Activated naive CD4-positive, alpha-beta T cell treated with anti-CD3 and anti-CD28 coated beads for 36 hours (primary cell): Measurements from ENCODE around the gene NPB. TPM values are rescaled to one million over a fixed set of nuclear protein-coding genes. Genes with fewer than 3 reads are reported as not detected.
"Not testable (repeated sequence)": the region's sequence is repeated elsewhere in the genome, so short reads cannot be mapped to it uniquely, and the experiment has no call there.

Experiments used
- CTCF ChIA-PET: fragments of 350-600 bp; sonication (Branson Sonifier 250); formaldehyde crosslinking; loops from one replicate; lab custom pipeline; 2021; ENCODE audit warnings: antibody characterized with exemption; lab: Charles Lee
- DNase-seq: peaks from one replicate; pipeline ENCODE4 v3.0.0-alpha.2; 2020
- H3K27ac Mint-ChIP-seq: one replicate; pipeline ENCODE4 v1.8.0; 2021; ENCODE audit warnings: mild to moderate bottlenecking, mixed read lengths
- H3K27me3 Mint-ChIP-seq: one replicate; pipeline ENCODE4 v1.8.0; 2021; ENCODE audit warnings: low read depth, mixed read lengths
- H3K36me3 Mint-ChIP-seq: one replicate; pipeline ENCODE4 v1.8.0; 2021; ENCODE audit warnings: low read depth, mixed read lengths
- H3K4me1 Mint-ChIP-seq: one replicate; pipeline ENCODE4 v1.8.0; 2021; ENCODE audit warnings: low read depth, mixed read lengths
- H3K4me3 Mint-ChIP-seq: one replicate; pipeline ENCODE4 v1.8.0; 2021; ENCODE audit warnings: mild to moderate bottlenecking, moderate library complexity, mixed read lengths
- H3K9me3 Mint-ChIP-seq: one replicate; pipeline ENCODE4 v1.8.0; 2021; ENCODE audit warnings: mixed read lengths
- intact Hi-C: fragments of 100-400 bp; cut with micrococcal nuclease; formaldehyde crosslinking; loops from one replicate; pipeline ENCODE4 v1.15.1; 2023
- total RNA-seq, 2 experiments: library from RNA; stranded (reverse); gene quantifications; one replicate each; pipeline ENCODE4 v1.2.3, GENCODE V29; 2021

NPB gene
- total RNA-seq, 2 experiments from 2014 or later, result 0.12 to 0.19 TPM

DNA sequence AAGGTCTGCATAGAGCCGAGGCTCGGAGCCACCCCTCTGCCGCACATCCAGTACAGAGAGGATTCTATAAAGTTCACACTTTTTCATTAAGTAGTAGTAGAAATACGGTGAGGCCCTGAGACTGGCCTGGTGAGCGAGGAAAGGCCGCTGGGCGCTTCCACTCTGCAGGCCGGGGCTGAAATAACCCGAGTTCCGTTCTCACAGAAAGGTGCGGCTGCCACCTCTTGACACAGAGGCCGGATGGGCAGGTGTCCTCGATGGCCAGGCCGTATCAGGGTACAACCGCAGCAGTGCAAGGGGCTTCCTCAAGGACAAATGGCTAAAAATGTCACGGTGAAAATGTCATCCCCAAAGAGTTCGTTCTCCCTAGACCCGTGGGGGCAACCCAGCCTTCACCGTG, 9.9 kb downstream of the NPB start:
- Mint-ChIP-seq H3K4me3 (peak overlapping the region; percentile 45), H3K4me1 (peaks cover 27% of the 10 kb centered on the region), H3K27ac (no peak overlapping the region), H3K27me3 (no peaks in the 10 kb centered on the region), H3K36me3 (peaks cover 14% of the 10 kb centered on the region), H3K9me3 (no peaks in the 10 kb centered on the region)
- DNase-seq, result no peak
- CTCF ChIA-PET, result no interaction called here
- intact Hi-C loops, result loop anchor here (2.0 kb wide), 1 partner anchor 41 kb away; the partner anchor contains the start of gene ARHGDIA

DNA sequence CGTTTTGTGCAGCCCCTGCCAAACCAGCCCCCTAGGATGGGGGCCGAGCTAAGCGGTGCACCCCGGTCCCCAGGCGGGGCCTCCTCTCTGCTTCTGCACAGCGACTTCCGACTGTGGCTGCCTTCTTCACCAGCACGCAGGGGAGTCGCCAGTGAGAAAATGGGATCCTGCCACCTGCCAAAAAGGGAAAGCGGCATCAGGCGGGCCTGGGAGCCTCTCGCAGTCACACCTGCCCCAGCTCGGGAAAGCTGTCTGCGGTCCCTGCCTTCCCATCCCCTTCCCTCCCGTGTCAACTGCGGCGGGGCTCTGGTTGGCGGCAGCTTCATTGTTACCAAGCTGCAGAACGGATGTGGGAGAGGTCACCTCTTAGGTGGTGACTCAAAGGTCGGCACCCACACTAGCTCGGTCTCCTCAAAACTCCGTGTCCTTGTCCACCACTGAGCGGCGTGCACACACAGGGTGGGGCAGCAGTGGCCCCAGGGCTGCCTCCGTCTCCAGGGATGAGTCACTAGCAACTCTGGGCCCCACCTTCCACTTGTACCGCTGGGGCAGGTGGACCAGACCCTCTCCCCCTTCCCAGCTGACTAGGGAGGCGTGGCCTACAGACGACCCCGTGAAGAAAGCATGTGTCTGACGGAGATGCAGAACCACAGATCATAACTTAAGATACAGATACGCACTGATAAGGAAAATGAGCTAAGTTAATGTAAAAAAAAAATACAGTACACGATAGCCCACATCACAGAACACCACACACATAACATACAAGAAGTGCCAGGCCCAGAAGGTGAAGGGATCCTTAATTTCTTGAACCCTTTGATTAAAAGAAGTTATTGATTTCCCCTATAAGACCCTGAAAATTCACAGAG, 10.6 kb downstream of the NPB start:
- CTCF ChIA-PET, result no interaction called here
- Mint-ChIP-seq H3K36me3 (peaks cover 14% of the 10 kb centered on the region), H3K4me1 (peaks cover 32% of the 10 kb centered on the region), H3K4me3 (peak overlapping the region; percentile 24), H3K9me3 (no peaks in the 10 kb centered on the region), H3K27ac (no peak overlapping the region), H3K27me3 (no peaks in the 10 kb centered on the region)
- no peak for DNase-seq
- intact Hi-C loops, result no loop called here

DNA sequence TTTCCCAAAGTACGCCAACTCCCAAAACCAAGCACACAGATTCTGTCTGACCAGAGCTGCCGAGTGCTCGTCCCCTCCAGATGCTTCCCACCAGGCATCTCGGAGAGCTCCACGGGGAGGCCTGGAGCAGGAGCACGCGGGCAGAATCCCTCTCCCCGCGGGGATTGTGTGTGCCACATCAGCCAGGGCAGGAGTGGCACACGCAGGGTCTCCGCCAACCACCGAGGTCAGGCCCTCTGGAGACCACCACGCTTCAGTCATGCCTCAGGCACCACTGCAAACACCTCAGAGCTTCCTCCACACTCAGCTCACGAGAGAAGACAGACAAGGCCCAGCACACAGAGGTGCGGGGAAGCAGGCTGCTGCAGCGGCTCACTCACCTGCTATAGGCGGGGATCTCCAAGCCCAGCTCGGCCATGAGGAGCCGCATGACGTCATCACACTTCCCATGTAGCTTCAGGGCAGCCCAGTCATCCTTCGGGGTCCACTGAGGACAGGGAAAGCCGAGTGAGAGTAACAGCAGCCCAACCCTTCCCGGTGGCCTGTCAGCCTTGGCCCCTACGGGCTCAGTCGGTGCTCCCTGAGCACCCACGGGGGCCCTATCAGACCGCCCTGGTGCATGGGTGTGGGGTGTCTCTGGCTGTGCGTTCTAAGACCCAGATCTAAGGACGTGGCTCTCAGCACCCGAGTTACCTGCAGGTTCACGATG, 11.5 kb downstream of the NPB start:
- intact Hi-C loops, result no loop called here
- Mint-ChIP-seq H3K36me3 (peaks cover 16% of the 10 kb centered on the region), H3K27ac (no peak overlapping the region), H3K27me3 (no peaks in the 10 kb centered on the region), H3K4me1 (peaks cover 39% of the 10 kb centered on the region), H3K9me3 (no peaks in the 10 kb centered on the region), H3K4me3 (no peak overlapping the region)
- CTCF ChIA-PET, result interaction anchor here (0.6 to 0.7 kb wide), 2 partner anchors 75 to 83 kb away, joined by 3 to 4 read pairs; no protein-coding TSS in a partner anchor
- DNase-seq, result no peak

DNA sequence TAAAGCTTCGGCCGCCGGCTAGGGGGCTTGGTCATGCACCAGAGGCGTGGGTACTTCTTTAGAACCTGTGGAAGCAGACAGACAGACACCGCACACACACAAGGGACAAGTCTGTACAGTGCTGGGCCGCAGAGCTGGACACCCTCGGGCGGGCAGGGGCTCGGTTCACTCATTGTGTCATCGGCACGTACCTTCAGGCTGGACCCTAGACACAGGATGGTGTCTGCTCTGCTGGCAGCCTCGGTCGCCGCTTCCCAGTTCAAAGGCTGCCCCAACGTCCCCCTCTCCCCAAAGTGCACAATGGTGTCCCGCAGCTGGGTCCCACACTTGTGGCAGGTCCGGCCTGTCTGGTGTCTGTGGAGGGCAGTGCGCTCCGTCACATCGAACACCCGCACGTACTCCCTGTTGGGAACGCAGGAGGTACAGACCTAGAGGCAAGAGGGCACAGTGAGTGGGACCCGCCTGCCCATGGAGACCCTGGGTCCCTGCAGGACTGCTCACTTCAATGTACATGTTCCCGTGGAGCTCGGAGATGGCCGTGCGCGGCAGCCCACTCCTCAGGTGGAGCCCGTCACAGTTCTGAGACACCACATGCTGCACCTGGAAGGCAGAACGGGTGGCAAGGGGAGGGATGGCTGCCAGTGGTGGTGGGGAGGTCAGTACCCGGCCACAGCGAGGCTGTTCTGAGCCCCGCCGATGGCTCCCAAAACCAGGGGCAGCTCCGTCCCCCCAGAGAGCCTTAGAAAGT, 12.2 kb downstream of the NPB start:
- intact Hi-C loops, result no loop called here
- CTCF ChIA-PET, result interaction anchor here (0.6 to 0.7 kb wide), 2 partner anchors 76 to 84 kb away, joined by 3 to 4 read pairs; no protein-coding TSS in a partner anchor
- Mint-ChIP-seq H3K36me3 (peaks cover 16% of the 10 kb centered on the region), H3K4me3 (no peak overlapping the region), H3K27me3 (no peaks in the 10 kb centered on the region), H3K4me1 (peaks cover 43% of the 10 kb centered on the region), H3K9me3 (no peaks in the 10 kb centered on the region), H3K27ac (no peak overlapping the region)
- no peak for DNase-seq

DNA sequence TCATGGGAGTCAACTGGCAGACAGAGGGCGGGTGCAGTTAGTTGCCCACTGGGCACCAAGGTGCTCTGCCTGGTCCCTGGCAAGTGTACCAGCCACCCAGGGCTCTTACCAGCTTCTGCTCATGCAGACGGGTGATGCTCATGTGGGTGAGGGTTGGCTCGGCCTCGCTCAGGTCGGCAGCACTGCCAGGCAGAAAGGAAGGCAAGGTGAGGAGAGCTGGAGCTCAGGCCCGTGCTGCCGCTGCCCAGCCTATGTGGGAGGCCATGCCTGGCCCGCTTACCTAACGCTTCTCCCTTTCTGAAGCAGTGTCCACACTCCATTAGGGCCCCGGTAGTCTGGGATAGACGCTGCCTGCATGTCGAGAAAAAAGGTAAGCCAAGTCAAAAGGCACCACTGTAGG, 13.3 kb downstream of the NPB start:
- no peak overlapping the region for H3K4me3 Mint-ChIP-seq
- CTCF ChIA-PET, result no interaction called here
- intact Hi-C loops, result no loop called here
- no peaks in the 10 kb centered on the region for H3K27me3 Mint-ChIP-seq
- peaks cover 39% of the 10 kb centered on the region for H3K4me1 Mint-ChIP-seq
- no peaks in the 10 kb centered on the region for H3K9me3 Mint-ChIP-seq
- H3K36me3 Mint-ChIP-seq, result peaks cover 16% of the 10 kb centered on the region
- no peak overlapping the region for H3K27ac Mint-ChIP-seq
- DNase-seq, result no peak

DNA sequence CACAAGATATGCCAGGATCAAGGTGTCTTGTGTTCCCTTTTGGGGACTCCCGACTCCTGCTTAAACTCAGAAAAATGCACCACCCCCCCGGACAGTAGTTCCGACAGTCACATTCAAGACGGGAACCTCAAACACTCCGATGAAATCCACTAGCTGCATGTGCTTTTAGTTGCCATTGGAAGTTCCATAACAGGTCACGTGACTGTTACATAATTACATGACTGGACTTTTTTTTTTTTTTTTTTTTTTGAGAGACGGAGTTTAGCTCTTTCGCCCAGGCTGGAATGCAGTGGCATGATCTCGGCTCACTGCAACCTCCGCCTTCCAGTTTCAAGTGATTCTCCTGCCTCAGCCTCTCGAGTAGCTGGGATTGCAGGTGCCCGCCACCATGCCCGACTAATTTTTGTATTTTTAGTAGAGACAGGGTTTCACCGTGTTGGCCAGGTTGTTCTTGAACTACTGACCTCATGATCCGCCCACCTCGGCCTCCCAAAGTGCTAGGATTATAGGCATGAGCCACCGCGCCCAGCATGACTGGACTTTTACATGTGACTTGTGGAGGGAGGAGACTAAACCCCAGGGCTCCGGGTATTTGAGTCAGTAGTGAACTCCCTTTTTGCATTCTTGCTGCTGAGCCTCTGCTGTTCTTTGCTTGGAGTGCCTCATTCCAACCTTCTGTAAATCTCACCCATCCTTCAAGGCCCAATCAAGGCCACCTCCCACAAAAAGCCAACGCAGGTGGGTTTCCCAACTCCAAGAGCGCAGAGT, 14.4 kb downstream of the NPB start:
- H3K4me1 Mint-ChIP-seq, result peaks cover 36% of the 10 kb centered on the region
- peaks cover 16% of the 10 kb centered on the region for H3K36me3 Mint-ChIP-seq
- H3K27ac Mint-ChIP-seq, result no peak overlapping the region
- CTCF ChIA-PET, result interaction anchor here (0.7 to 1.6 kb wide), 2 partner anchors 11 to 289 kb away, joined by 6 to 7 read pairs; partner anchors contain the start of gene MAFG
- H3K4me3 Mint-ChIP-seq, result peak overlapping the region; percentile 90
- no peaks in the 10 kb centered on the region for H3K9me3 Mint-ChIP-seq
- intact Hi-C loops, result no loop called here
- DNase-seq, result no peak
- no peaks in the 10 kb centered on the region for H3K27me3 Mint-ChIP-seq

DNA sequence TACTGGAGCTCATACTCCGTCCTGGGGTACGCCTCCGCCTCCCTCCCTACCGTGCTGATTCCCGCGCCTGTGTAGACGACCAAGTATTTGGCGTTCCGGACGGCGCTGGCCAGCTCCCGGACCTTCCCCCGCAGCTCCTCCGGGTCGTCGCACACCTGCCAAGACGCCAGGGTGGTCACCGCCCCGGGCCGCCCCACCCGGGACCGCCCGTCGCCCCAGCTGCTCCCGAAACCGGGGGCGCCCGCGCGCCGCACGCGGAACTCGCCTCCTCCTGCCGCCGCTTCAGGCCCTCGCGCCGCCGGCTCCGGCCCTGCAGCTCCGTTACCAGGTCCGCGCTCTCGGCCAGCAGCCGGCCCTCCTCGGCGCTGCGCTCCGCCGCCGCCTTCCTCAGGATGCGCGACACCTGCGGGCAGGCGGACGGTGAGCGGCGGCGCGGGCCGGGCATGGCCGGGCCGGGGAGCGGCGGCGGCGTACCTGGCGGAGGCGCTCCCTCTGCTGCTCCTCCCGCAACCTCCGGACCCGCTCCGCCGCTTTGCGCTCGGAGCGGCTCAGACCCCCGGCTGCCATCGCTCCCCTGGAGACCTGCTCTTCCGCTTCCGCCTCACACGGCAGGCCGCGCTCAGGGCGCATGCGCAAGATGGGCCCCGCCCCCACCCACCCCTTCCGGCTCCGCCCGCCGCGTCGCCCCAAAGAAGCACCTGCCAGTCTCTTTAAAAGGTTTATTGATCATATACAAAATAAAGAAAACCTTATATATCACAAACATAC, 15.7 kb downstream of the NPB start, which contains the start of gene SIRT7:
TSS of gene SIRT7 (minus strand) at position 612 of the 768 bp plus-strand sequence. CDS start at position 567, 45 bp downstream.
- Mint-ChIP-seq H3K9me3 (no peaks in the 10 kb centered on the region), H3K27ac (peak within 1 kb of the TSS; percentile 41), H3K36me3 (peaks cover 16% of the 10 kb centered on the region), H3K27me3 (no peaks in the 10 kb centered on the region), H3K4me3 (peak within 1 kb of the TSS; percentile 90), H3K4me1 (peaks cover 31% of the 10 kb centered on the region)
- DNase-seq, result peak; percentile 82
- intact Hi-C loops, result loop anchor here (1.0 kb wide), 1 partner anchor 10 kb away; the partner anchor contains the start of gene MAFG
- CTCF ChIA-PET, result interaction anchor here (0.6 to 1.6 kb wide), 2 partner anchors 10 to 149 kb away, joined by 5 to 7 read pairs; partner anchors contain the start of gene MAFG

DNA sequence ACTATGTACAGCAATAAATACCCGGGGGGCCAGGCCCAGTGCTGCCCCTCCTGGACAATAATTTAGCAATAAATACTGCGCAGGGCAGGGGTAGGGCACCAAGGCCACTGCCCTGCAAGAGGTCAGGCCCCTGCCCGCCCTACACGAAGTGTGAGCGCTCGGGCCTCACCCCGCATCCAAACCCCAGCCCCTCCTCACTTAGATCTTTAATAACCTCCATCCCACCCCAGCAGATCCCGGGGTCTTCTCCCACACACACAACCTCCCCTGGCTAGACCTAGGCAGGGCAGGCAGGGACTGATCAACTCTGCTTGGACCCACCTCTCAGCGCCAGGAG, 16.3 kb downstream of the NPB start:
- intact Hi-C loops, result loop anchor here (1.0 kb wide), 1 partner anchor 9 kb away; the partner anchor contains the start of gene MAFG
- peaks cover 14% of the 10 kb centered on the region for H3K36me3 Mint-ChIP-seq
- DNase-seq, CTCF ChIA-PET, H3K9me3 Mint-ChIP-seq, H3K27me3 Mint-ChIP-seq: not testable (repeated sequence)
- H3K4me3 Mint-ChIP-seq, result peak overlapping the region; percentile 90
- H3K4me1 Mint-ChIP-seq, result peaks cover 28% of the 10 kb centered on the region
- H3K27ac Mint-ChIP-seq, result peak overlapping the region; percentile 41

DNA sequence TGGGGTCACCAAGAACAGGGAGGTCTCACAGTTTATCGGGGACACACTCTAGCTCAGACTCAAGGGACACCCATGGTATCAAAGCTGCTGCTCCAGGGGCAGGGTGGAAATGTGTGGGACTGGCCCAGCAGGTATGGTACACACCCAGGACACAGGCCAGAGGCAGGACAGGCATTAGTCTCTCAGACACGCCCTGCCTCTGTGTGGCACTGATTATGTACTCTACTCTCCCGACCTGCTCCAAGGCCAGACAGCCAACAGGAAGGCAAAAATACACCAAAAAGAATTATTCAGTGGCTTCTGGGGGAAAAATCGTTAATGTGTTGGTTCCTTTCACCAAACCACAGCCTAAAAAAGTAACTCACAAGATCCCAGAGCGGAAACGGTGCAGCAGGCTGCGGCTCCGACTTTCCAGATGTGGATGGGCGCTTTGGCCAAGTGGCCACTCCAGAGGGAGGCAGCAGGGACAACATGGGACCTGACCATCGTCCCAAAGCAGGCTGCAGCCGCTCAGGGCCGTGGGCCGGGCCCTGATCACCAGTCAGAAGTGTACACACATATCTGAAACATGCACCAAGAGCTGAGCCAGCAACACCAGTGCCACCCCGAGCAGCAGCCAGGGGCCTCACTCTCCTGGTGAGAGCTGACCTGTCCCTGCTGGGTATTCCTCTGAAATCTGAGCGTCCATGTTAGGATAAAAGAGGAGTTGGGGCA, 17.0 kb downstream of the NPB start:
- H3K27me3 Mint-ChIP-seq, result no peaks in the 10 kb centered on the region
- peaks cover 11% of the 10 kb centered on the region for H3K36me3 Mint-ChIP-seq
- DNase-seq, result no peak
- H3K9me3 Mint-ChIP-seq, result no peaks in the 10 kb centered on the region
- intact Hi-C loops, result loop anchor here (1.0 kb wide), 1 partner anchor 8 kb away; the partner anchor contains the start of gene MAFG
- CTCF ChIA-PET, result interaction anchor here (0.9 kb wide), 1 partner anchor 9 kb away, joined by 4 read pairs; the partner anchor contains the start of gene MAFG
- peak overlapping the region; percentile 90 for H3K4me3 Mint-ChIP-seq
- peaks cover 31% of the 10 kb centered on the region for H3K4me1 Mint-ChIP-seq
- peak overlapping the region; percentile 39 for H3K27ac Mint-ChIP-seq
